ENCODE measurements around the gene CTNNA3.

CTNNA3 gene

GRCh38 chr10:67518756-67519155, 177.2 kb downstream of the CTNNA3 start:
- no peak for DNase-seq

DNA sequence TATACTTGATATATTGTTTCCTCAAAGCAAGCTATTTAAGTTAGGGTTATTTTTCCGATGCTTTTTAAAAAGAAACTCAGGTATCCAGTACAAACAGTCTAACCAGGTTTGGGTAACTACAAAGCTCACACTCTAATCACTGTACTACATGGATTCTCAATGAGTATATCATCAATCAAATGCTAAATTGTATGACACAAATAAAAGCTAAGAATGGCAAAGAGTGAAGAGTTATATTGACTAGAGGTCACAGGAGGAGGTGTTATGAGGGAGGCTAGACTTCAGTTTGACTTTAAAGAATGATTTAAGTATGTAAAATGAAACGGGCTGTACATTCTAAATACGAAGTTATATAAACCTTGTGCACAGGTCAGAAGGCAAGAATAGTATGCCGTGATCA, 178.0 kb downstream of the CTNNA3 start:
- DNase-seq, result no peak

GRCh38 chr10:67506757-67507091, 189.3 kb downstream of the CTNNA3 start:
- DNase-seq, result no peak

DNA sequence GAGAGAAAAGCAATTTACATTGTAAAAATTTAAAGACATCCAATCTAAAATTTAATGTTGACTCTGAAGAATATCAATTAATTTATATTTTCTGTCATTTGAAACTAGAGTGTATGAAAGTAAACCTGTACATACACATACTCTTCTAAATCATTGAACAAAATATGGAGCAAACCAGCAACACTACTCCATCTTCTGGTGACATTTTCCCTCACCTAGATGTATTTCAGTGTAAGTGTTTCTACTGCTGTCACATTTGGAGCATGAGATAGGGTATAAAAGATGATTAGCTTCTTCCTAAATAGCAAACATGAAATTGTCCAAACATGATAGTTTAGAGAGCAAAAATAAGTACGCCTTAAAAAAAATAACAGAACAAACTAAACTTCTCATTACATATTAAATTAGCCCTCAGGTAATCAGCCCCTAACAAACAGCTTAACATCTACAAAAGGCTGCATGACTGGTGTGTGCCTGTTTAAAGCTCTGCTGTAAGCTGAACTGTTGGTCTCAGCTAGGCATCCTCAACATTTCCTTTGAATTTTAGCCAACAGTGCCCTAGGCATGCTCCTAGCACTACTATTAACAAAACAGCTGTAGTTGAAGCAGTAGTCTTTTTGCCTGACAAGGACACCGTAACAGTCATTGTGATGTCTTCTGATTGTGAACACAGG, 189.8 kb downstream of the CTNNA3 start:
- DNase-seq, result no peak

GRCh38 chr10:67492317-67493019, 203.5 kb downstream of the CTNNA3 start:
- DNase-seq, result no peak

- no peak for DNase-seq
Measured at GRCh38 chr10:67487906-67488619, 207.9 kb downstream of the CTNNA3 start.

DNA sequence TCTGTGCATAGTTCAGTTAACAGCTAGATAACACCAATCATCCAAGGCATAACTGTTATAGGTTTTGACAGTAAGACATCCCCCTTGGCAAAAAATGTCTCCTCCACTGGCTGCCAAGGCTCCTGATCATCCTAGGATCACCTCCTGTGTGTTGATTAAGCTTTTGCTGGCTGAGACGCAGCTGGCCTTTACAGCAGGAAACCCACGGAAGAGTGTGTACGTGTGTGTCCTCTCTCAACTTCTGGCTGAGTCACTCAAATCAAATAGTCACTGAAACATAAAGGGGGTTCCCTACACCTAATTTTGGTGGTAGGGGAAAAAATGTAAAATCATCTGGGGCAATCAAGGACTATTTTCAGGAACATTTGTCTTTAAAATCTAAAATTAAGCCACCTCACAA, 208.8 kb downstream of the CTNNA3 start:
- no peak for DNase-seq

GRCh38 chr10:67477868-67478267, 218.1 kb downstream of the CTNNA3 start:
- no peak for DNase-seq

GRCh38 chr10:67476201-67476600, 219.8 kb downstream of the CTNNA3 start:
- DNase-seq, result no peak

- no peak for DNase-seq
Measured at GRCh38 chr10:67473850-67474633, 222.0 kb downstream of the CTNNA3 start.

- no peak for DNase-seq
Measured at GRCh38 chr10:67471022-67471421, 225.0 kb downstream of the CTNNA3 start.

GRCh38 chr10:67464278-67464677, 231.7 kb downstream of the CTNNA3 start:
- no peak for DNase-seq

DNA sequence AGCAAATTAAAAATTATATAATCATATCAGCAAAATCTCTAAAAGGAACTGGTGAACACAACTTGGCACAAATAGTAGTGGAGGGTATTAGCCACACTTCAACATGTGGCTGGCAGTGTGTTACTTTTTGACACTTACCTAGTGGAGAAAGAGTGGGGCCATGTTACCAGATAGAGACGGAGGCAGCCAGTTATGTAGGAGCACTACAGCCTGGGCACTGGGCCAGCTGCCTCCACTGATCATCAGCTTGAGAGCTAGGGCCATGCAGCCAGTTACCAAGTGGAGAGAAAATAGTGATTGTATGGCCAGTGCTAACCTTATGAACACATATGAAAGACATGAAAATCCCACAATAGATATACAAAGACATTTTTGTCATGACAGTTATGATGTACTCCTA, 243.1 kb downstream of the CTNNA3 start:
- no peak for DNase-seq

DNA sequence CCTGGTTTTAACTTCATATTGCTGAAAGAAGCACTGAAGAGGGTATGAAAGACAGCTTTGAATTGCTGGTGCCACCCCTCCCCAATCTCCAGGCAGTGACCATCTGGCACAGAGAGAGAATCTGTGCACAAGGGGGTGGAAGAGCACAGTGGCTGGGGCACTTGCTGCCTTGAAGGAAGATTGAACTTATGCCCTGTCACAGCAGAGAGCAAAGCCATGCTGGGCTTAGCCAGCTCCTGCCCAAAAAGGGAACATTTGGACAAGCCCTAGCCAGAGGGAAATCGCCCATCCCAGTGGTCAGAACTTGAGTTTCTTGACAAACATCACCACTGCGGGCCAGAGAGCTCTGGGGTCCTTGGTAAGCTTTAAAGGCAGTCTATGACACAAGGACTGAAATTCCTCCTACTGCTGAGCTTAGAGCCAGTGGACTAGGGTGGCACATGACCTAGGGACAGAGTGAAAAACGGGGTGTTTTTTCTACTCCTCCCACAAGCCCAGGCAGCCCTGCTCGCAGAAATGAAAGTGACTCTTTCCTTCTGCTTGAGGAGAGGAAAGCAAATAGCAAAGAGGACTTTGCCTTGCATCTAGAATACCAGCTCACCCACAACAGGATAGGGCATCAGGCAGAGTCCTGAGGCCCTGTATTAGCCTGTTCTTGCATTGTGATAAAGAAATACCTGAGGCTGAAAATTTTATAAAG, 257.2 kb downstream of the CTNNA3 start:
- peak in 1 of 56 donors; percentile 0 for DNase-seq

- DNase-seq, result no peak
Measured at GRCh38 chr10:67433276-67433675, 262.7 kb downstream of the CTNNA3 start.

GRCh38 chr10:67402620-67403019, 293.4 kb downstream of the CTNNA3 start:
- DNase-seq, result no peak

GRCh38 chr10:67401711-67402110, 294.3 kb downstream of the CTNNA3 start:
- DNase-seq, result no peak

- peak in 1 of 56 donors; percentile 9 for DNase-seq
Measured at GRCh38 chr10:67386841-67387533, 309.0 kb downstream of the CTNNA3 start.

DNA sequence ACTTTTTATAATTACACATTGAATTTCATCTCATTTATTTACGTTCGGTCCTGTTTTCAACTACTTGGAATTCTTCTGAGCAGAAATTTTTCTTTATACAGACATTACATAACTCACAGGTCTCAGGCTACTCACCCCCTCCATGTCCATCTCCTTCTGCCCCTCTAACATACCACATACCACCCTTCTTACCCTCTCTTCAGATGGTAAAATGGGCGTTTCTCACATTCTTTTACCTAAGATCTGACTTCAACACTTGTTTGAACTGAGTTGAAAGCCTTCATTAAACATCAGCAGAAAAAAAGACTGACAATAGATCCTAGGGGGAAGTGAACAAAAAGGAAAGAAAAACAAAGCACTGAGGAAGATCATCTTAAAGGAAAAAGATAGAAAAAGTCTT, 309.7 kb downstream of the CTNNA3 start:
- no peak for DNase-seq

DNA sequence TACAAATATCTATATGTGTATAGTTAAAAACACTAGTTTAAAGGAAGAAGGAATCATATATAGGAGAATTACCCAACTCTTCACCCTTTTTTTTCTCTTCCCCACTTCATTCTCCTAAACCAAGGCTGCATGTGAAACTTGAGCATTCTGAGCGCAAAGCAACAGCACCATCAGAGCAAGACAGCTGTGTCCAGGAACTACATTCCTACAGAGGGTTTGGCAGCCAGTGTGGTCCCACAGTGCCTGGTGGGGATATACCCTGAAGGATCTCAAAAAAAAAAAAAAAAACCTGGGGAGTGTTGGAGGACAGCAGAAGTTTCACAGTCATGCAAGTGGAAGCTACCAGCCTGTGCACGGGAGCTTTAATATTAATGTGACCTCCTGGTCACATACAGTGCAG, 310.4 kb downstream of the CTNNA3 start:
- DNase-seq, result no peak

- no peak for DNase-seq
Measured at GRCh38 chr10:67385089-67385488, 310.9 kb downstream of the CTNNA3 start.
